TTC549 (cell line): ENCODE results near the gene ATP2B1.

Experiments
- FAIRE-seq: peaks from 2 replicates; lab custom pipeline; 2012; peaks lifted over from hg19 to GRCh38; lab: Jason Lieb, UNC

ATP2B1 gene

GRCh38 chr12:89655841-89656240 is 52.8 kb downstream of the ATP2B1 start:
- FAIRE-seq, result no peak

GRCh38 chr12:89651192-89651591 is 57.4 kb downstream of the ATP2B1 start:
- no peak for FAIRE-seq

DNA sequence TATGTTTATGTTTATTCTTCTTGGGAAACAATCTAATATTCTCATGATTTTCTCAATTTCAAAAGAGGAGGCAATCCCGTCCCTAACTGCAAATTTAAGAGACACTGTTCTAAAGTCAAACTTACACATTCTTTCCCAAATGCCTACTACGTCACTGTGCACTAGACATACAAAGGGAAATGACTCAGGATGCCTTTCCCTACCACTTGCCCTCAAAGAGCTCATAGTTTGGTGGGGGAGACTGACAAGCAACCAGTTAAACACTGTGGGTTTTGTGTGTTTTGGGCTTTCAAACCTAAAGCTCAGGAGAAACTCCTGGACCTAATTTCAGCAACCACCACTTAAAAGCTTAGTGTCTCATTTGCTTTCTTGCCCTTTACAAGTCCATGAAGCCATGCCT is 58.4 kb downstream of the ATP2B1 start:
- no peak for FAIRE-seq

- no peak for FAIRE-seq
Measured at GRCh38 chr12:89649820-89650219, 58.8 kb downstream of the ATP2B1 start.

GRCh38 chr12:89649139-89649538 is 59.5 kb downstream of the ATP2B1 start:
- FAIRE-seq, result no peak

DNA sequence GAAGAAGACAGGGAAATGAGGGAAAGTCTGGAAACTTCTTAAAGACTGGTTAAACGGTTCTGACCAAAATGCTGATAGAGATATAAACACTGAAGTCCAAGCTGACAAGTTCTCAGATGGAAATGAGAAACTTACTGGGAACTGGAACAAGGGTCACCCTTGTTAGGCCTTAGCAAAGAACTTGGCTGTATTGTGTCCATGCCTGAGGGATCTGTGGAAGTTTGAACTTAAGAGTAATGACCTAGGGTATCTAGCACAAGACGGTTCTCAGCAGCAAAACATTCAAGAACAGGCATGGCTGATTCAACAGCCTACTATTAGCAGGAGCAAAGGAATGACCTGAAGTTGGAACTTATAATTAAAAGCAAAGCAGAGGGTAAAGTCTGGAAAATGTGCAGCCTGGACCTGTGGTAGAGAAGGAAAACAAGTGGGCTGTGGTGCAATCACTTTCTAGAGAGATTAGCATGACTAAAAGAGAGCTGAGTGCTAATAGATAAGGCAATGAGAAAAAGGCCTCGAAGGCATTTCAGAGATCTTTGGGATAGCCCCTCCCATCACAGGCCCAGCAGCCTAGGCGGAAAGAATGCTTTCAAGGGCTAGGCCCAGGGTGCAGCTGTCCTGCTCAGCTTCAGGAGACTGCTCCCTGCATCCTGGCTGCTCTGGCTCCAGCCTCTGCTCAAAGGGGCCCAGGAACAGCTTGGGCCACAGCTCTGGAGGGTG is 60.3 kb downstream of the ATP2B1 start:
- FAIRE-seq, result no peak

DNA sequence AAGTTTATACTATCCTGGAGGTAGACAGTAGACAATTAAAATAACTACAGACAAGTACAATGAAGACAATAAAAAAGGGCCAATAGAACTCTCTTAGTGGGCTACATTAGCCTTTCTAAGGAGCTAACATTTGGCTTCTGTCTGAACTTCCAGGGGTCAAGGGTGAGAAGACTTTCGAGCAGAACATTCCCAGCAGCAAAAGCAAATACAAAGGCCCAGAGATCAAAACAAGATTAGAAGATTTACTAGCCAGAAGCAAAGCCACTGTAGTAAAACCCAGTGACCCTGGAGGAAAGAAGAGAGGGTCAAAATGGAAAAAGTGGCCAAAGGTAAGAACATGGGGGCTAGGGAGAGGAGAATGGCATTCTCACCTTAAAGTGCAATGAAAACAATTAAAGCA is 63.2 kb downstream of the ATP2B1 start:
- FAIRE-seq, result no peak

GRCh38 chr12:89642959-89643358 is 65.7 kb downstream of the ATP2B1 start:
- FAIRE-seq, result no peak

- no peak for FAIRE-seq
Measured at GRCh38 chr12:89636776-89637160, 71.9 kb downstream of the ATP2B1 start.

GRCh38 chr12:89636052-89636775 is 72.4 kb downstream of the ATP2B1 start:
- no peak for FAIRE-seq

GRCh38 chr12:89634508-89634907 is 74.1 kb downstream of the ATP2B1 start:
- no peak for FAIRE-seq

DNA sequence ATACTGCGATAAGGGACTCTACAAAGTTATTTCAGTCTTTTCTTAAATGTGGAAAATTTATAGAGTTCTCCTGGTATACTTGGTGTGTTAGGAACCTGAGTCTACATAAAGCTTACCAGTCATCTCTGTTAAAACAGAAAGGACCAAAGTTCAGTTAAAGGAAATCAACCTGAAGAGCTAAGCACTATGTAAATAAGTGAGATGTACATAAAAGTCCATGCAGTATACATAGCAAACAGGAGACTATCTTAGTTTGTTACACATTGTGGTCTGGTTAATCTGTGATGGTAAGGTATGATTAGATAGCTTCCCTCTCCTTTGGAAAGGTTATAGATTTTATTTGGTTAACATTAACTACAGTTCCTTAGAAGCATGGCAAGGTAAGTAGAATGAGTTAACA is 75.9 kb downstream of the ATP2B1 start:
- no peak for FAIRE-seq

DNA sequence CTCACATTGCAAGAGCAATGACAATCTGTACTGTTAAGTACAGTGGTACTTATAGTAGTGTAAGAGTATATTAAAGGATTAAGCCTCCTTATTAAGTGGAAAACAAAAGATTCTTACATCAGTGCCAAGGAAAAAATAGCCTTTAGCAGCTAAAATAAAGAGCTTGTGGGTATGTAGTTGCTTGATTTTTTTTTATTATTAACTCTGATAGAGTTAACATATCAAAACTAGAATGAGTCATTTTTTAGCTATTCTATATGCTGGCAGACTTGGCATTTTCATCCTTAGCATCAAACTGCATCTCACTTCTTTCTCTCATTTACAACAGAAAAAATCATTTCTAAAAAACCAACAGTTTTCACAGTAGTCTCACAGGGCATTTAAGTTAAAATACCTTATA is 86.5 kb downstream of the ATP2B1 start:
- no peak for FAIRE-seq

- FAIRE-seq, result no peak
Measured at GRCh38 chr12:89621521-89621920, 87.1 kb downstream of the ATP2B1 start.

- no peak for FAIRE-seq
Measured at GRCh38 chr12:89619764-89620163, 88.9 kb downstream of the ATP2B1 start.

- FAIRE-seq, result no peak
Measured at GRCh38 chr12:89618113-89618862, 90.3 kb downstream of the ATP2B1 start.

DNA sequence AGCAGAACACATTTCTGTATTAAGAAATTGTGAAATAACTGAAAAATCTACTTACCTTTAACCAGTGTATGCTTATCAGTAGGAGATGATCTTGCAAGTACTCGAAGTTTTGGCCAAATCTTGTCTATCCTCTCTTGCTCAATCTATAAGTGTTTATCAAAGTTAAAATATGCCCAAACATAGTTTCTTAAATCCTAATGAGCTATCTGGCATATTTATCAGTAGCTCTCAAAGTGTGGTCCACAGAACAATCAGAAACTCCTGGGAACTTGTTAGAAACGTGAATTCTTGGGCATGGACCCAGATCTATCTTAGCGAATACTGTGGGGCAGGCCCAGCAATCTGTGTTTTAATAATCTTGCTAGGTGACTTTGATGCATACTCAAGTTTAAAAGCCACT is 98.3 kb downstream of the ATP2B1 start:
- no peak for FAIRE-seq

DNA sequence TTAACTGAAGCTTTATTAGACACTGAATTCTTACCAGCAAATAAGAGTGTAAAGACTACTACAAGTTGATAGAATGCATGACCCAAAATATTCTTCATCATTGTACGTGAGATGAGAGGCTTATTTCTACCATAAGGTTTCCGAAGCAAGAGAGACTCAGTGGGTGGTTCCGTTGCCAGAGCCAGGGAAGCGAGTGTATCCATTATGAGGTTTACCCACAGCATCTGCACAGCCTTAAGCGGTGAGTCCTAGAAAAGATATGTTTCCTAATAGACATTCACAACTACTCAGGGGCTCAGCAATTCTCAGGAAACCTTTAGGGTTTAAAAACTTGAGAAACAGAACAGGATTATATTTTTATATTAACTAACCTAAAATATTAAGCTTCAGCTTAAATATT is 105.0 kb downstream of the ATP2B1 start:
- no peak for FAIRE-seq

DNA sequence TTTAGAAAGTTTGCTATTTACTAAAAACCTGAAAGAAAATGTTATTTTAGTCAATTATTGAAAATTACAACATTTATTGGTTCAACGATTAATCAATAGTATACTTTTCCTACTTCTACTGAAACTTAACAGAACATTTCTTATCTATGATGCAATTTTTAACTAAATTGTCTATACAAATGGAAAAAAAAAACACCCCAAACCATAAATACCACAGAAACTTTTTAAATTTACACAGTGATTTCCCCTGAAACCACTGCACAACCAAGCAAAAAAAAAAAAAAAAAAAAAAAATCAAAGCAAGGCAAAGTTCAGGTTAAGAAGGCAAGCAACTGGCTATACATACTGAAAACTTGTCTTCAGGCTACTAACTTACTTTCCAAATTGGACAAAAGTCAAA is 110.9 kb downstream of the ATP2B1 start:
- no peak for FAIRE-seq

- FAIRE-seq, result no peak
Measured at GRCh38 chr12:89597210-89597609, 111.4 kb downstream of the ATP2B1 start.

GRCh38 chr12:89593873-89594272 is 114.8 kb downstream of the ATP2B1 start:
- FAIRE-seq, result no peak

GRCh38 chr12:89593233-89593632 is 115.4 kb downstream of the ATP2B1 start:
- no peak for FAIRE-seq

GRCh38 chr12:89589753-89590152 is 118.9 kb downstream of the ATP2B1 start:
- FAIRE-seq, result no peak
